Activated T-cell treated with anti-CD3 and anti-CD28 coated beads, Interleukin-2, amount 50 U/mL, for 4 hours (primary cell): ENCODE results near the gene DPH2. TPM values are rescaled to one million over a fixed set of nuclear protein-coding genes. Genes with fewer than 3 reads are reported as not detected.

Experiments used
- ATAC-seq, 2 donors: fragments of 200-7000 bp; cut with Tn5 transposase; one replicate each; pipeline ENCODE4 v1.10.0; 2021
- DNase-seq: peaks from one replicate; pipeline ENCODE4 v3.0.0-alpha.2; 2020
- H3K27me3 Mint-ChIP-seq: one replicate; pipeline ENCODE4 v1.8.0; 2021; ENCODE audit warnings: low read depth, mixed read lengths
- H3K36me3 Mint-ChIP-seq: one replicate; pipeline ENCODE4 v1.8.0; 2022; ENCODE audit warnings: mixed read lengths; ENCODE audit not compliant: insufficient read depth
- H3K4me1 Mint-ChIP-seq: one replicate; pipeline ENCODE4 v1.8.0; 2021; ENCODE audit warnings: low read depth, mixed read lengths
- H3K4me3 Mint-ChIP-seq: one replicate; pipeline ENCODE4 v1.8.0; 2021; ENCODE audit warnings: mild to moderate bottlenecking, moderate library complexity, mixed read lengths
- H3K9me3 Mint-ChIP-seq: one replicate; pipeline ENCODE4 v1.8.0; 2021; ENCODE audit warnings: mixed read lengths
- total RNA-seq, 3 donors: library from RNA; stranded (reverse); gene quantifications; one replicate each; pipeline ENCODE4 v1.2.1, GENCODE V29; 2021

The DPH2 gene
- total RNA-seq, 3 donors from 2014 or later: 128 to 151 (median 145) TPM

DNA sequence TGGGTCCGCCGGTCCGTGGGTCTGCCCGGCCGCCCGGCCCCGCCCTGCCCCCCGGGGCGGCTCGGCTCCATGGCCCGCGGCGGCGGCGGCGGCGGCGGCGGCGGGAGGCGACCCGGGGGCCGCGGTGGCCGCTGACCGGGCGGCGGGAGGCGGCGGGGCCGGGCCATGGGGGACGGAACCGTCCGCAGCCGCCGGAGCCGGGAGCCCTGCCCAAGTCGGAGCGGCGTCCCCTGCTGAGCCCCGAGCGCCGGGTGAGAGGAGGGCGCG is 9.4 kb downstream of the DPH2 start:
- ATAC-seq (no peak), DNase-seq (no peak)
- H3K9me3 Mint-ChIP-seq: no peaks in the 10 kb centered on the region
- peaks cover 19% of the 10 kb centered on the region for H3K36me3 Mint-ChIP-seq
- no peak overlapping the region for H3K4me3 Mint-ChIP-seq
- peaks cover 42% of the 10 kb centered on the region for H3K4me1 Mint-ChIP-seq
- H3K27me3 Mint-ChIP-seq: no peaks in the 10 kb centered on the region

DNA sequence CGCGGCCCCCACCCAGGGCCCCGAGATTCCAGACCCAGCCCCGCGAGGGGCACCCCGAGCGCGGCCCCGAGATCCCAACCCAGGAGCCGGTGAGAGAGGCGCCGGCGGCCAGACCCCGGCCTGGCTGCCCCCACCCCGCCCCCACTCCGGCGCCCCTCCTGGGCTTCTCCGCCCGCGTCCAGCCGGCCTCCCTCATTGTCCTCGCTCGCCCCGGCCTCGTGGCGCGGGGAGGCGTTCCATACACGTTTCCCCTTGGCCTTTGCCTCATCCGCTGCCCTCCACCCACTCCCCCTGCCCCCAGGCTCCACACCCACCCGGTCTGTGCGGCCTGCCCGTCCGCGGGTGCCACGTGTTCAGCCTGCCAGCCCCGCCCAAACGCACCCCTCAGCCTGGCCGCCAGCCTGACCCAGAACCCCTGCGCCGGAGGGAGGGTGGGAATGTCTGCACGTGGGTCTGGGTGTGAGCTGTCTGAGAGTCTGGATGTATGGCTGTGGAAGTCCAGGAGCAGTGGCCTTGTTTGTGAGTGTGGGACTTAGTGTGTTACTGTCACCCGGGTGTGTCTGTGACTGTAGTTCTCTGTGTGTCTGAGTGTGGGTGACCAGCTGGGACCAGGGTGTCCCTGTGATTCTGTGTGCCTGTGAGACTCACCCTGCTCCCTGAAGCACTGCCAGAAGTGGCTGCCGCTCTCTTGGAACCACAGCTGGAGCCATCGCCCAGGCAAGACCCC is 9.9 kb downstream of the DPH2 start:
- Mint-ChIP-seq H3K27me3 (no peaks in the 10 kb centered on the region), H3K4me3 (peak overlapping the region; percentile 88), H3K36me3 (peaks cover 19% of the 10 kb centered on the region), H3K4me1 (peaks cover 40% of the 10 kb centered on the region), H3K9me3 (no peaks in the 10 kb centered on the region)
- DNase-seq (peak; percentile 23), ATAC-seq (peak; percentile 19 to 21)

DNA sequence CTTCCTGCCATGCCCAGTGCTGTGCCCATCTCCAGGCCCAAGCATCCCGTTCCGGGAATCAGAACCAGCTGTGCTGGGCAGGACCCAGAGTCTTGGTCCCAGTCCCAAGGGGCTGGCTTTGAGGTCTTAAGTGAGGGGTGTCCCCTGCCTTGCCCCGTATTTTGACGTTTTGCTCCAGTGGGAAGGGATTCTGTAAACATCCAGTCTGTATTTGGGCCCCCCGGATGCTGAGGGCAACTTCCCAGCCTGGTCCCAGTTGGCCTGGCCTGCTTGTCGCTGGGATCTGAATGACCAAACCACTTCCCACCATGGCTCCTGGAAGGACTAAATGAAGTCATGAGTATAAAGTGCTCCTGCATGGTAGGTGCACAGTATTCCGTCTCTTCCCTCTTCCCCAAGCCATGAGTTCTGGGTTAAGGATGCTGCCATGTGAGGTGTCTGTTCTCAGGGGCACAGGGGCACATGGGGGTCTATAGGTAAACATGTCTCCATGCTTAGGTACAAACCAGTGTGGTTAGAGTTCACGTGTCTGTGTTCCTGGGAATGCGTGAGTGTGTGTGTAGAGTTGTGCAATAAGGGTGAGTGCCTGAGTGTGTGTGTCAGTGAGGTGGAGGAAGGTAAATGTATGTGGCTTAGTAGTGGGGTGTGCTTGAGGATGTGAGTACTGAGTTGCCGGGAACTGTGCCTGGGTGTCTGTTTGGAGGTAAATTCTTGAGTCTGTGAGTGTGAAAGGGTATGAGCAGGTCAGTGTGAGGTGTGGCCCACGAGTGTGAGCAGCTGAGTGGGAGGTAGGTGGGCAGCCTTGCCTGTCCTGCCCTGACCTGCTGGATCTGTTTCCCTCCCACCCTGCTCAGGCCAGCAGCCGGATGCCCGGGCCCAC is 10.7 kb downstream of the DPH2 start:
- H3K27me3 Mint-ChIP-seq: no peaks in the 10 kb centered on the region
- peak overlapping the region; percentile 88 for H3K4me3 Mint-ChIP-seq
- H3K36me3 Mint-ChIP-seq: peaks cover 19% of the 10 kb centered on the region
- H3K9me3 Mint-ChIP-seq: no peaks in the 10 kb centered on the region
- DNase-seq: no peak
- peaks cover 38% of the 10 kb centered on the region for H3K4me1 Mint-ChIP-seq
- no peak for ATAC-seq

DNA sequence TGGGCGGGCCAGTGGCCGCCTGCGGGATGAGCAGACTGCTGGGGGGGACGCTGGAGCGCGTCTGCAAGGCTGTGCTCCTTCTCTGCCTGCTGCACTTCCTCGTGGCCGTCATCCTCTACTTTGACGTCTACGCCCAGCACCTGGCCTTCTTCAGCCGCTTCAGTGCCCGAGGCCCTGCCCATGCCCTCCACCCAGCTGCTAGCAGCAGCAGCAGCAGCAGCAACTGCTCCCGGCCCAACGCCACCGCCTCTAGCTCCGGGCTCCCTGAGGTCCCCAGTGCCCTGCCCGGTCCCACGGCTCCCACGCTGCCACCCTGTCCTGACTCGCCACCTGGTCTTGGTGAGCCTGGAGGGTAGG is 11.3 kb downstream of the DPH2 start:
- Mint-ChIP-seq H3K27me3 (no peaks in the 10 kb centered on the region), H3K9me3 (no peaks in the 10 kb centered on the region), H3K4me1 (peaks cover 33% of the 10 kb centered on the region), H3K36me3 (peaks cover 19% of the 10 kb centered on the region), H3K4me3 (peak overlapping the region; percentile 28)
- DNase-seq: no peak
- ATAC-seq: no peak

DNA sequence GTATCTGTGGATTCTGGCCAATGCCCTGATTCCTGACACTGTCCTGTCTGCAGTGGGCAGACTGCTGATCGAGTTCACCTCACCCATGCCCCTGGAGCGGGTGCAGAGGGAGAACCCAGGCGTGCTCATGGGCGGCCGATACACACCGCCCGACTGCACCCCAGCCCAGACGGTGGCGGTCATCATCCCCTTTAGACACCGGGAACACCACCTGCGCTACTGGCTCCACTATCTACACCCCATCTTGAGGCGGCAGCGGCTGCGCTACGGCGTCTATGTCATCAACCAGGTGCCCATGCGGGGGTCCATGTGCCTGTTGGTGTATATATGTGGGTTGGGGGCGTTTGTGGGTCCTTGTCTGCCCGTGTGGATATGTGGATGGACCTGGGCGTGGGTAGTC is 11.8 kb downstream of the DPH2 start:
- ATAC-seq (no peak), DNase-seq (no peak)
- peaks cover 27% of the 10 kb centered on the region for H3K4me1 Mint-ChIP-seq
- H3K27me3 Mint-ChIP-seq: no peaks in the 10 kb centered on the region
- H3K4me3 Mint-ChIP-seq: no peak overlapping the region
- peaks cover 19% of the 10 kb centered on the region for H3K36me3 Mint-ChIP-seq
- no peaks in the 10 kb centered on the region for H3K9me3 Mint-ChIP-seq

DNA sequence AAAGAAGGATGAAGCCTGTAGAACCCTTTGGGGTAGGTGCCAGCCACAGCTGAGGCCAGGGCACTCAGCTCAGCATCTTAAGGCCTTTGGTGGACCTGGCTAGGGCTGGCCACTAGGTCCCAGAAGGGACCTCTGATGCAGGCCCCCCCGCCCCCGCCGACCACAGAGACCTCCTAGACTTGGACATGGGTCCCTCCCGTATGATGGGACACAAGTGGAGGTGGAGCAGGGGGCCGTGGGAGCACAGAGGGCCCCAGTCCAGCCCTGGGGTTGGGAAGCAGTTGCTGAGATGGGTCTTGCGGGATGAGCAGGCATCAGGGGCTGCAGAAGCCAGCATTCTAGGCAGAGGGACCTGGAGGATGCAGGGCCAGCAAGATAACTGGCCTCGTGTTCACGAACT is 12.4 kb downstream of the DPH2 start:
- Mint-ChIP-seq H3K4me3 (no peak overlapping the region), H3K9me3 (no peaks in the 10 kb centered on the region), H3K36me3 (peaks cover 13% of the 10 kb centered on the region), H3K4me1 (peaks cover 21% of the 10 kb centered on the region), H3K27me3 (no peaks in the 10 kb centered on the region)
- ATAC-seq (no peak), DNase-seq (no peak)

DNA sequence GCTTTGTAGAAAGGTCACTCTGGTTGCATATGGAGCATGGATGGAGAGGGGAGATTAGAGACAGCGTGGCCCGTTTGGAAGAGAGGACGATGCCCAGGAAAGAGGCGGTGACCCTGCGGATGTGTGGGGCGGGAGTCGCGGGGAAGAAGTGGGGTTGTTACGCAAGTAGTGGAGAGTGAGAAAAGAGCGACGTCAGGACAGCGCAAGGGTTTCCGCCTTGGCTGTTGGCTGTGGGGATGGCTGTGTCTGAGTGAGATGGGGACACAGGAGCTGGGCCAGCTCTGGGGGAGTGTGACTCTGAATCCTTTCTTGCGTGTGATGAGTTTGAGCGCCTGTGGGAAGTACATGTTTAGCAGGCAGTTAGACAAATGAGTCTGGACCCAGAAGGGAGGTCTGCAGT is 13.0 kb downstream of the DPH2 start:
- DNase-seq: no peak
- no peak for ATAC-seq
- Mint-ChIP-seq H3K4me3 (no peak overlapping the region), H3K9me3 (no peaks in the 10 kb centered on the region), H3K4me1 (peaks cover 16% of the 10 kb centered on the region), H3K36me3 (peaks cover 8% of the 10 kb centered on the region), H3K27me3 (no peaks in the 10 kb centered on the region)

DNA sequence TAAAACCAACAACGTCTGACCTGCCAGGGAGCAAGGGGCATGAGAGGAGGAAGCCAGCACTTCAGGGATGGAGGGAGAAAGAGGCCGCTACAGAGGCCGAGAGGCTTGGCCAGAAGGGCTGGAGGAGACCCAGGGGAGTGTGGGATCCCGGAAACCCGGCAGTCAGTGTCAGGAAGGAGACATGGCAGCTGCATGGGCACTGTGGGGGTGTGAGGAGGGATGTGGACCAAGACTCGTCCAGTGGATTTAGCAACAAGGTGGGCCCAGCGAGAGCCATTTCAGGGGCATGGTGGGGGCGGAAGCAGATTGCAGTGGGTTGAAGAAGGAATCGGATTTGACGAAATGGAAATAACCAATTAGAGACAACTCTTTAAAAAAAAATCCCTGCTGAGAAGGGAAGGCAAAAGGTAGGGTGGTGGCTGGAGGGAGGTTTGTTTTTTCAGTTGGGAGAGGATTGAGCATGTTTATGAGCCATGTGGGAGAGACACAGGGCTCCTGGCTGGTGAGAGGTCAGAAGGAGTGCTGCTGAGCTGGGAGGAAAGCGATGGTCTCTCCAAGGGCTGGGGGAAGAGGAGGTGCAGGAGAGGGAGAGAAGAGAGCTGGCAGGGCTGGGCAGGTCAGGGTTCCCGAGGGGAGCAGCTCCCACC is 13.6 kb downstream of the DPH2 start:
- H3K9me3 Mint-ChIP-seq: no peaks in the 10 kb centered on the region
- no peaks in the 10 kb centered on the region for H3K27me3 Mint-ChIP-seq
- peaks cover 14% of the 10 kb centered on the region for H3K4me1 Mint-ChIP-seq
- H3K4me3 Mint-ChIP-seq: no peak overlapping the region
- DNase-seq (no peak), ATAC-seq (no peak)
- H3K36me3 Mint-ChIP-seq: peaks cover 4% of the 10 kb centered on the region

DNA sequence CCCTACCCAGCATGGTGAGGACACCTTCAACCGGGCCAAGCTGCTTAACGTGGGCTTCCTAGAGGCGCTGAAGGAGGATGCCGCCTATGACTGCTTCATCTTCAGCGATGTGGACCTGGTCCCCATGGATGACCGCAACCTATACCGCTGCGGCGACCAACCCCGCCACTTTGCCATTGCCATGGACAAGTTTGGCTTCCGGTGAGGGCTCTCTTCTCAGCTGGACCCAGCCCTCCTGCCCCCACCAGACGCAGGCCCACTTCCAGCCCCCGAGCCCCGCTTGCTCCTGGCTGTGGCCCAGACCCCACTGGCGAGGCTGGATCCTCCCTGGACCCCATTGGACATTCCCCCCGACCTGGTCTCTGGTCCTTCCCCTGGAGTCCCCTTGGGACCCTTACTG is 15.0 kb downstream of the DPH2 start:
- peaks cover 8% of the 10 kb centered on the region for H3K4me1 Mint-ChIP-seq
- no peaks in the 10 kb centered on the region for H3K9me3 Mint-ChIP-seq
- H3K36me3 Mint-ChIP-seq: peaks cover 4% of the 10 kb centered on the region
- H3K4me3 Mint-ChIP-seq: no peak overlapping the region
- H3K27me3 Mint-ChIP-seq: no peaks in the 10 kb centered on the region
- ATAC-seq (no peak), DNase-seq (no peak)

DNA sequence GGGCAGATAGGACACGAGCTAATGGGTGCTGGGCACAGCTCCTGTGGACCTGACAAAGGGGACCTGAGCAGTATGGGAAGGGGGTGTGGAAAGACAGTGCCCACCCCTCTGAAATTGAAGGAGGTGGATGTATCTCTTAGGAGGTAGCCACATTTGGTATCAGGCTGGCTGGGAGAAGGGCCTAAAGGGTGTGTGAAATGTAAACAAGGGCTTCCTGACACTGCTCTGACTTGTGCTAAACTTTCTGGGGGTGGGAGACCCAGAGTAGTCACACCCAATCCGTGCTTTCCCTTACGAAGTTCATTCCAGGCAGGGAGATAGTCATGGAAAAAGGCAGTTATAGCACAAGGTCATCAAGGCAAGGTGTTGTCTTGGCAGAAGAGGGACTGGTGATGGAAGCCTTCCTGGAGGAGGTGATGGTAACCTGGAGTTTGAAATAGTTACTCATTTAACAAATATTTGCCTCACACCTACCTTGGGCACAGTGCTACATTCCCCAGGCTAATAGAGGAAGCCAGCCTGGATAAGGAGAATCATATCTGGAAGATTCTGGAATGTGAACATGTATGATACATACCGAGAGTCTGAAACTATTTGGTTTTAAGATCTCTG is 16.3 kb downstream of the DPH2 start:
- Mint-ChIP-seq H3K4me1 (no peaks in the 10 kb centered on the region), H3K36me3 (no peaks in the 10 kb centered on the region), H3K27me3 (no peaks in the 10 kb centered on the region), H3K9me3 (no peaks in the 10 kb centered on the region), H3K4me3 (no peak overlapping the region)
- DNase-seq (no peak), ATAC-seq (no peak)

DNA sequence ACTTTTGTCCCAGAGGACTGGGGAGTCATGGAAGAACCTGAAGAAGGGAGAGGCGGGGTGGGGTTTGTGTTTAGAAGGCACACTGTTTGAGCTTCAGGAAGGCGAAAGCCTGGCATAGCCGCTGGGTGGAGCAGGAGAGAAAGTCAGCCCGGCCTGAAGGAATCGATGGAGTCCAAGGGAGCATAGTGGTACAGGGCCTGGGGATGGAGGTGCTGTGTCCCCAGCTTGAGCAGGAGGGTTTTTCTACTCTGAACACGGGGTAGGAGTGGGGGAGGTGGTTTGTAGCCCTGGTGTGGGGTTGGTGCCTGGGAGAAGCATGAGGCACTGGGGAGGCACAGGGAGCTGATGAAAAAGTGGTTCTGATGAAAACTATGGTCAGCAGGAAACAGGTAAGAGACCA is 16.9 kb downstream of the DPH2 start:
- Mint-ChIP-seq H3K4me1 (peaks cover 2% of the 10 kb centered on the region), H3K4me3 (no peak overlapping the region), H3K27me3 (no peaks in the 10 kb centered on the region), H3K9me3 (no peaks in the 10 kb centered on the region), H3K36me3 (no peaks in the 10 kb centered on the region)
- ATAC-seq (no peak), DNase-seq (no peak)

DNA sequence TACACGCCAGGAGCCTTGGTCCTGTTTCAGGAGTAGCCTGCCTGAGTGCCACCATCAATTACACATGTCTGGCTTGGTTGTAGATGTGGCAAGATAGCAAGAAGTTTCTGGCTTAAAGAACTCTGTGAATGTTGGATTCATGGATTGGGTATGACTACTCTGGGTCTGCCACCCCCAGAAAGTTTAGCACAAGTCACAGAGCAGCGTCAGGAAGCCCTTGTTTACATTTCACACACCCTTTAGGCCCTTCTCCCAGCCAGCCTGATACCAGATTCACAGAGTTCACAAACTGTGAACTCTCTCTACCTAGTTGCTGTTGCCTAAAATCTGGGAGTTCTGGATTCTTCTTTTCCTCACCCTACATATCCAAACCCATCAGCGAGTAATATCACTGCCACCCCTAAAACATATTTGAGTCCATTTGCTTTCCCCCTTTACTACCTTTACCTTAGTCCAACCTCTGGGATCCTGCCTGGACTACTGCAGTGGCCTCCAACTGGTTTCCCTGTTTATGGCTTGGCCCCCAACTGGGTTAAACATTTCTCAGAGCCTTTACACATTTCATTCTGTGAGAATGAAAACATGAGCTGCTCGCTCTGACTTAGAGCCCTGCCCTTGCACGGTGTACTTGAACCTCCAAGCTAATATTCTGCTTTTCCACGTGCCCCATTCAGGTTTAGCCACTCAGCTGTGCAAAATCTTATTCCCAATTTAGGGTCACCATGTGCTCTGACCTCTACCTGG is 17.5 kb downstream of the DPH2 start:
- no peaks in the 10 kb centered on the region for H3K9me3 Mint-ChIP-seq
- no peaks in the 10 kb centered on the region for H3K27me3 Mint-ChIP-seq
- H3K4me1 Mint-ChIP-seq: peaks cover 6% of the 10 kb centered on the region
- ATAC-seq (no peak), DNase-seq (no peak)
- H3K4me3 Mint-ChIP-seq: no peak overlapping the region
- no peaks in the 10 kb centered on the region for H3K36me3 Mint-ChIP-seq

DNA sequence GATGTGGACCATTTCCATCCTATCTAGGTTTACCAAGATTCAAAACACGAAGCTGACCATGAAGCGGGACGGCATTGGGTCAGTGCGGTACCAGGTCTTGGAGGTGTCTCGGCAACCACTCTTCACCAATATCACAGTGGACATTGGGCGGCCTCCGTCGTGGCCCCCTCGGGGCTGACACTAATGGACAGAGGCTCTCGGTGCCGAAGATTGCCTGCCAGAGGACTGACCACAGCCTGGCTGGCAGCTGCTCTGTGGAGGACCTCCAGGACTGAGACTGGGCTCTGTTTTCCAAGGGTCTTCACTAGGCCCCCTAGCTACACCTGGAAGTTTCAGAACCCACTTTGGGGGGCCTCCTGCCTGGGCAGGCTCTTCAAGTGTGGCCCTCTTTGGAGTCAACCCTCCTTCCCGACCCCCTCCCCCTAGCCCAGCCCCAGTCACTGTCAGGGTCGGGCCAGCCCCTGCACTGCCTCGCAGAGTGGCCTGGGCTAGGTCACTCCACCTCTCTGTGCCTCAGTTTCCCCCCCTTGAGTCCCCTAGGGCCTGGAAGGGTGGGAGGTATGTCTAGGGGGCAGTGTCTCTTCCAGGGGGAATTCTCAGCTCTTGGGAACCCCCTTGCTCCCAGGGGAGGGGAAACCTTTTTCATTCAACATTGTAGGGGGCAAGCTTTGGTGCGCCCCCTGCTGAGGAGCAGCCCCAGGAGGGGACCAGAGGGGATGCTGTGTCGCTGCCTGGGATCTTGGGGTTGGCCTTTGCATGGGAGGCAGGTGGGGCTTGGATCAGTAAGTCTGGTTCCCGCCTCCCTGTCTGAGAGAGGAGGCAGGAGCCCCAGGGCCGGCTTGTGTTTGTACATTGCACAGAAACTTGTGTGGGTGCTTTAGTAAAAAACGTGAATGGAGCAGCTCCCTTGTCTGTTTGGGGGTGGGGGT is 20.7 kb downstream of the DPH2 start:
- H3K9me3 Mint-ChIP-seq: no peaks in the 10 kb centered on the region
- H3K4me3 Mint-ChIP-seq: peak overlapping the region; percentile 90
- DNase-seq: no peak
- H3K36me3 Mint-ChIP-seq: no peaks in the 10 kb centered on the region
- H3K27me3 Mint-ChIP-seq: no peaks in the 10 kb centered on the region
- peaks cover 11% of the 10 kb centered on the region for H3K4me1 Mint-ChIP-seq
- ATAC-seq: no peak
